ENCODE results near the gene RPL38. TPM values are rescaled to one million over a fixed set of nuclear protein-coding genes. Genes with fewer than 3 reads are reported as not detected.
A peak's percentile ranks its signal among the peaks of the same experiment; 100 is the strongest.

Gene RPL38
- total RNA-seq, 1 donor from 2014 or later, result 243 TPM

DNA sequence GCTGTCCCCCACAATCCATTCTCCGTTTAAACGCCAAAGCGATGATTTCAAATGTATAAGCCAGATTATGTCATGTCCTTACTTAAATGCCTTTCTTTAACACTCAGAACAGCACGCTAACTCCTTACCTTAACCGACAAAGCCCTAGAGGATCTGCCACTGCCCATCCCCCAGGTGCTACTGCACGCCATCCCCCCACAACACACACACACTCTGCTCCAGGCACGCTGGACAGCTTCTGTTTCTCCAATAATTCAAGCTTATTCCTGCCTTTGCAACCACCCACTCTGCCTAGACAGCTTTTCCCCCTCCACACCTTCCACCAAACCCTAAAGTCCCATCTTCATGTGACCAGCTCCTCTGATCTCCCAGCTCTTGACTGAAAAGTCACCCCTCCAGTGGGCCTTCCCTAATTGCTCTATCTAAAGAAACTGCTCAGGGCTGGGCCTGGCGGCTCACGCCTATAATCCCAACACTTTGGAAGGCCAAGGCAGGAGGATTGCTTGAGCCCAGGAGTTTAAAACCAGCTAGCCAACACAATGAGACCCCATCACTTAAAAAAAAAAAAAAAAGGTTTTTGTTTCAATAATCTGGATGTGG lies 38.9 kb upstream of the RPL38 start:
- Histone ChIP-seq H3K27ac (no peak overlapping the region), H3K36me3 (no peaks in the 10 kb centered on the region), H3K9me3 (no peaks in the 10 kb centered on the region), H3K4me3 (no peak overlapping the region), H3K27me3 (no peaks in the 10 kb centered on the region), H3K4me1 (no peaks in the 10 kb centered on the region)
- TF ChIP-seq, protein P1, sequence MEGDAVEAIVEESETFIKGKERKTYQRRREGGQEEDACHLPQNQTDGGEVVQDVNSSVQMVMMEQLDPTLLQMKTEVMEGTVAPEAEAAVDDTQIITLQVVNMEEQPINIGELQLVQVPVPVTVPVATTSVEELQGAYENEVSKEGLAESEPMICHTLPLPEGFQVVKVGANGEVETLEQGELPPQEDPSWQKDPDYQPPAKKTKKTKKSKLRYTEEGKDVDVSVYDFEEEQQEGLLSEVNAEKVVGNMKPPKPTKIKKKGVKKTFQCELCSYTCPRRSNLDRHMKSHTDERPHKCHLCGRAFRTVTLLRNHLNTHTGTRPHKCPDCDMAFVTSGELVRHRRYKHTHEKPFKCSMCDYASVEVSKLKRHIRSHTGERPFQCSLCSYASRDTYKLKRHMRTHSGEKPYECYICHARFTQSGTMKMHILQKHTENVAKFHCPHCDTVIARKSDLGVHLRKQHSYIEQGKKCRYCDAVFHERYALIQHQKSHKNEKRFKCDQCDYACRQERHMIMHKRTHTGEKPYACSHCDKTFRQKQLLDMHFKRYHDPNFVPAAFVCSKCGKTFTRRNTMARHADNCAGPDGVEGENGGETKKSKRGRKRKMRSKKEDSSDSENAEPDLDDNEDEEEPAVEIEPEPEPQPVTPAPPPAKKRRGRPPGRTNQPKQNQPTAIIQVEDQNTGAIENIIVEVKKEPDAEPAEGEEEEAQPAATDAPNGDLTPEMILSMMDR (IDR thresholded peaks at IDR 0.05), result no peak
- intact Hi-C loops (cut with DNase I), result no loop called here
- peak in 1 of 2 donors; percentile 11 for DNase-seq (ENCODE audit: low spot score in 2 of 2)

DNA sequence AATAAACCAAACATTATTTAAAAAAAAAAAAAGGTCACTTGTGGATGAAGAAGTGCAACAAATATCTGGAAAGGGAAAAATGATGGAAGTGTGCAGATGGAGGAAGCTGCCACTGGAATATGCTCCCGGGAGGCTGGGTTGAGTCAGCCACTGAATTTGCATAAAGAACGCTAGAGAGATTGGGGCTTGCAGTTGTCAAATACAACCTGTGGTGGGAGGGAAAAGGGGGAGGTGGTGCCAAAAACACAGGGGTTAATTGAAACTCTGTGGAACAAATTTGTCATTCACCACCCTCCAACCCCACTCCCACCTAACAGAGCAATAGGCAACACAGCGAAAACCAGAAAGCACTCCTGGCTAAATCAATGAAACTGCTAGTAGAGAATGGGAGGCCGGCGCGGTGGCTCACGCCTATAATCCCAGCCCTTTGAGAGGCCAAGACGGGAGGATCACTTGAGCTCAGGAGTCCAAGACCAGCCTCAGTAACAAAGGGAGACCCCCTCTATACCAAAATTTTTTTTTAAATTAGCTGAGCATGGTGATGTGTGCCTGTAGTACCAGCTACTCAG lies 37.6 kb upstream of the RPL38 start:
- Histone ChIP-seq H3K27ac (no peak overlapping the region), H3K27me3 (no peaks in the 10 kb centered on the region), H3K4me3 (no peak overlapping the region), H3K36me3 (no peaks in the 10 kb centered on the region), H3K4me1 (no peaks in the 10 kb centered on the region), H3K9me3 (no peaks in the 10 kb centered on the region)
- intact Hi-C loops (cut with DNase I), result no loop called here
- TF ChIP-seq, protein P1 (IDR thresholded peaks at IDR 0.05), result no peak
- DNase-seq (ENCODE audit: low spot score in 2 of 2), result no peak

DNA sequence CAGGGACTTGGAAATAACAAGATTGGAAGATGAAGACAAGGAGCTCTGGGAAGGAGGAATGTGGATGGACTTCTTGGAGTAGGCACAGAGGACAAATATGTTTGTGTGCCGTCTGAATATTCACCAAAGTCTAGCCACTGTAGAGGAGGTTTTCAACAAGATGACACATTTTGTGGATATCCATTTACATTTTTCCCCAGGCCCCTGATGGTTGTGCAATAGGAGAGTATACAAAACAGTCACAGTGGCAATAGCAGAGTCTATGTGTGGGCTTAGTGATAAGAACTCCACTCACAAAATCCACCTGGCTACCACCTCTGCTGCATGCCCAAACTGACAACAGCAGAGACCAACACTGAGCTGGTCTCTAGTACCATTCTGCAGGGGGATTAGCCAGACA lies 32.6 kb upstream of the RPL38 start:
- Histone ChIP-seq H3K36me3 (no peaks in the 10 kb centered on the region), H3K27ac (no peak overlapping the region), H3K9me3 (no peaks in the 10 kb centered on the region), H3K27me3 (no peaks in the 10 kb centered on the region), H3K4me1 (no peaks in the 10 kb centered on the region), H3K4me3 (no peak overlapping the region)
- DNase-seq (ENCODE audit: low spot score in 2 of 2), result no peak
- TF ChIP-seq, protein P1 (IDR thresholded peaks at IDR 0.05), result no peak
- intact Hi-C loops (cut with DNase I), result no loop called here

DNA sequence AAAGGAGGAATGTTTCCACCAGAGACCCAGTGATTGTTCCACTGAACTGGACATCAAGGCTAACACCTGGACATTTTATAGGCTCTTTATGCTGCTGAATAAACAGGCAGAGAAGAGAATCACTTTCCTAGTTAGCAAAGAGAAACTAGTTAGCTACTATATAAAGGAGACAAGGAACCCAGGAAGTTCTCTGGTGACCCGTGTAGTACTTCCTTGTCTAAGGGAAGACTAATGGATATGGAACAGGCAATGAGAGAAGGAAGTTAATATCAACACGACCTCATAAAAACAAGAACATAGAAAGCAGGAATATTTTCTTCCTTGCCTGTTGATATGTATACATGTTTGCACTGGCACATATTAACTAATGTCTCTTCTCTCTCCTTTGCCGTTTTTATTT lies 30.8 kb upstream of the RPL38 start:
- no peak for DNase-seq (ENCODE audit: low spot score in 2 of 2)
- intact Hi-C loops (cut with DNase I), result no loop called here
- TF ChIP-seq, protein P1 (IDR thresholded peaks at IDR 0.05), result no peak
- no peaks in the 10 kb centered on the region for H3K27me3 ChIP-seq
- H3K36me3 ChIP-seq, result no peaks in the 10 kb centered on the region
- no peak overlapping the region for H3K4me3 ChIP-seq
- no peaks in the 10 kb centered on the region for H3K4me1 ChIP-seq
- H3K27ac ChIP-seq, result no peak overlapping the region
- H3K9me3 ChIP-seq, result no peaks in the 10 kb centered on the region

DNA sequence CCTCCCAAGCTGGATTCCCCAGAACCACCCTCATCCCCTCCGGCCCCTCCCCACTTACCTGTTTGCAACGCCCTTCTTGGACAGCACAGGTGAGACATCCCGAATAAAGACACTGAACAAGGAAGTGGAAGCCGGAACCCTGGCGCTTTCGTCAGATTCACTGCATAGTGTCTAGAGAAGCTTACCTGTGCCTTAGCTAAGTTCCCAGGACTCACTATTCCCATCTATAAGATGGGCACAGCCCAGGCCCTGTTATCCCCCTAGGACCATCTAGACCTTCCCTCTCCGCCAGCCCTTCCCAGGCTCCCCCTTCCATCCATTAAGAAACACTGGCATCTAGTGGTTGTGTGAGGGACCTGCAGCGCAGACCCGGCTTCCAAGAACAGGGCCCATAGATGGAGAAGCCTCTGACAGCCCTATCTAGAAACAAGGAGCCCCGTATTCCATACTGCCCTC lies 26.9 kb upstream of the RPL38 start:
- no peak overlapping the region for H3K4me3 ChIP-seq
- TF ChIP-seq, protein P1 (IDR thresholded peaks at IDR 0.05), result peak; percentile 46 to 83 (median 65)
- no peak for DNase-seq (ENCODE audit: low spot score in 2 of 2)
- no peaks in the 10 kb centered on the region for H3K4me1 ChIP-seq
- no peaks in the 10 kb centered on the region for H3K36me3 ChIP-seq
- H3K9me3 ChIP-seq, result no peaks in the 10 kb centered on the region
- H3K27me3 ChIP-seq, result no peaks in the 10 kb centered on the region
- H3K27ac ChIP-seq, result no peak overlapping the region
- intact Hi-C loops (cut with DNase I), result loop anchor here (1.0 to 5.0 kb wide), 2 partner anchors 589 to 747 kb away; no protein-coding TSS in a partner anchor
